CD8-positive, alpha-beta memory T cell (primary cell): Measurements from ENCODE around the gene ANKRD55. TPM values are rescaled to one million over a fixed set of nuclear protein-coding genes. Genes with fewer than 3 reads are reported as not detected.
"Not testable (repeated sequence)": the region's sequence is repeated elsewhere in the genome, so short reads cannot be mapped to it uniquely, and the experiment has no call there.

ENCODE experiments used
- CTCF ChIA-PET: fragments of 350-600 bp; sonication (Branson Sonifier 250); formaldehyde crosslinking; loops from one replicate; lab custom pipeline; 2021; ENCODE audit warnings: antibody characterized with exemption; lab: Charles Lee
- POLR2A ChIA-PET: fragments of 350-600 bp; sonication (Branson Sonifier 250); formaldehyde crosslinking; loops from one replicate; lab custom pipeline; 2021; ENCODE audit warnings: antibody characterized with exemption; lab: Charles Lee
- DNase-seq, 5 donors: peaks; one replicate each; pipeline versions ENCODE4 v3.0.0 to v3.0.0-alpha.2; 2020 to 2022; ENCODE audit warnings: mixed read lengths in 1 of 5
- H3K27ac ChIP-seq: one replicate; pipeline ENCODE4 v1.7.0; 2013; ENCODE audit warnings: low read depth, mild to moderate bottlenecking, low read length, moderate library complexity
- H3K27me3 ChIP-seq: 2 replicates; pipeline ENCODE4 v1.7.0; 2013; ENCODE audit warnings: low read length, mild to moderate bottlenecking; ENCODE audit not compliant: insufficient read depth, poor library complexity, severe bottlenecking
- H3K36me3 ChIP-seq: 2 replicates; pipeline ENCODE4 v1.7.0; 2013; ENCODE audit warnings: mild to moderate bottlenecking, low read length, moderate library complexity; ENCODE audit not compliant: insufficient read depth
- H3K4me1 ChIP-seq: 2 replicates; pipeline ENCODE4 v1.7.0; 2013; ENCODE audit warnings: mild to moderate bottlenecking, low read length, moderate library complexity; ENCODE audit not compliant: insufficient read depth
- H3K4me3 ChIP-seq: 2 replicates; pipeline ENCODE4 v1.7.0; 2013; ENCODE audit warnings: mild to moderate bottlenecking, low read length
- H3K9me3 ChIP-seq: 2 replicates; pipeline ENCODE4 v1.7.0; 2013; ENCODE audit warnings: mild to moderate bottlenecking, low read length
- H3K27ac Mint-ChIP-seq, 8 donors: one replicate each; pipeline ENCODE4 v1.8.0; 2020 to 2021; ENCODE audit warnings: mixed read lengths in 8 of 8, mild to moderate bottlenecking in 6 of 8, inconsistent platforms in 3 of 8, moderate library complexity in 3 of 8
- H3K27me3 Mint-ChIP-seq, 2 donors: one replicate each; pipeline ENCODE4 v1.8.0; 2020 to 2021; ENCODE audit warnings: mixed read lengths in 2 of 2, mild to moderate bottlenecking in 1 of 2, moderate library complexity in 1 of 2
- H3K36me3 Mint-ChIP-seq, 3 donors: one replicate each; pipeline ENCODE4 v1.8.0; 2020 to 2021; ENCODE audit warnings: mixed read lengths in 3 of 3, inconsistent platforms in 1 of 3, mild to moderate bottlenecking in 1 of 3
- H3K4me1 Mint-ChIP-seq, 3 donors: one replicate each; pipeline ENCODE4 v1.8.0; 2020 to 2021; ENCODE audit warnings: mixed read lengths in 3 of 3, inconsistent platforms in 1 of 3, mild to moderate bottlenecking in 1 of 3
- H3K4me3 Mint-ChIP-seq, 7 donors: one replicate each; pipeline ENCODE4 v1.8.0; 2020 to 2021; ENCODE audit warnings: mixed read lengths in 7 of 7, mild to moderate bottlenecking in 6 of 7, moderate library complexity in 4 of 7, inconsistent platforms in 2 of 7
- H3K9me3 Mint-ChIP-seq, 5 donors: one replicate each; pipeline ENCODE4 v1.8.0; 2020 to 2022; ENCODE audit warnings: mixed read lengths in 5 of 5, mild to moderate bottlenecking in 3 of 5, moderate library complexity in 2 of 5, inconsistent platforms in 1 of 5
- polyA plus RNA-seq: library from polyadenylated mRNA; unstranded; fragments of 300-500 nt; fragmentation: Illumina TruSeq; gene quantifications from one replicate; pipeline ENCODE4 v1.2.3, GENCODE V29; 2021
- total RNA-seq, 2 experiments: library from RNA; stranded (reverse); gene quantifications; one replicate each; pipeline ENCODE4 v1.2.3, GENCODE V29; 2021

Gene ANKRD55
- total and polyA plus RNA-seq, 3 experiments from 2014 or later: not detected

DNA sequence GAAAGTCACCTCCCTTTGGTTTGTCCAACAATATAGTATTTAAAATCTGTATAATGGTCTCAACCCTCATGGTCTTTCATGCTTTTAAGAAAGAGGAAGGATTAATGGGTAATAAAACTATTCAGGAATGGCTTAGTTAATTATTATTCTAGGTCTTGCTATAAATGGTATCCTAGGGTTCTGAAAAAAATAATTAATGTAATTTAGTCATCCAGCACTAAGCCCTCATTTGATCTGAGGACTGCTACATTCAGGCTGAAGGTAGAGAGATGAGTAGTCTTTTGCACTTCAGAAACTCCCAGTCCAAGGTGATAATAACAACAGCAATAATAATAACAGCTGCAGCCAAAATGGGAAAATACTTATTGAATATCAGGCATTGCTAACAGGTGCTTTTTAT, 2.6 kb downstream of the ANKRD55 start:
- H3K9me3 Mint-ChIP-seq: peaks cover 0 to 3% (median 0%) of the 10 kb centered on the region in 5 donors
- POLR2A ChIA-PET: no interaction called here
- H3K4me1 ChIP-seq: no peaks in the 10 kb centered on the region
- no peak for DNase-seq
- H3K4me3 ChIP-seq: no peak overlapping the region
- peaks cover 2 to 7% of the 10 kb centered on the region in 2 donors for H3K27me3 Mint-ChIP-seq
- no peak overlapping the region for H3K27ac Mint-ChIP-seq
- no peak overlapping the region for H3K4me3 Mint-ChIP-seq
- H3K4me1 Mint-ChIP-seq: peaks cover 5 to 13% (median 6%) of the 10 kb centered on the region in 3 donors
- CTCF ChIA-PET: no interaction called here
- no peaks in the 10 kb centered on the region for H3K36me3 Mint-ChIP-seq
- no peaks in the 10 kb centered on the region for H3K36me3 ChIP-seq
- no peaks in the 10 kb centered on the region for H3K9me3 ChIP-seq
- H3K27me3 ChIP-seq: no peaks in the 10 kb centered on the region
- H3K27ac ChIP-seq: no peak overlapping the region

DNA sequence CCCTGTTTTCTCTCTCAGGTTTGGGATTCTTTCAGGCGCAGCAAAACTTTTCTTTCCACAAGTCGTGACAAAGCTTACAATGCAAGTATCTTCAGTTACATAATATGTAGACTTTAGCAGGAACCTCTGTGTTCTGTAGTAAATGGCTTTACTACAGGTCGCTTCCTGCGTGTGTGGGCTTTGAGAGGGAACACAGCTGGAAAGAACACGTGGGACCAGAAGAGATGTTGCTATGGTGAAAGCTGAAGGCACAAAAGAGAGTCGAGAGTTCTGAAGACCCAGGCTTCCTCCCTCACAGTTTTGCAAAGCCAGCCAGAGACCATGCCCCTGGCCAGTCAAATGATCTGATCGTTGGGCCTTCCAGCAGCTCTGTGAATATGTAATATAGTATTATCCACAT, 4.0 kb downstream of the ANKRD55 start:
- CTCF ChIA-PET: no interaction called here
- H3K36me3 Mint-ChIP-seq: no peaks in the 10 kb centered on the region
- H3K4me1 Mint-ChIP-seq: peaks cover 5 to 25% (median 11%) of the 10 kb centered on the region in 3 donors
- POLR2A ChIA-PET: no interaction called here
- H3K4me1 ChIP-seq: no peaks in the 10 kb centered on the region
- no peaks in the 10 kb centered on the region for H3K9me3 ChIP-seq
- H3K27ac ChIP-seq: no peak overlapping the region
- no peaks in the 10 kb centered on the region for H3K27me3 ChIP-seq
- H3K36me3 ChIP-seq: no peaks in the 10 kb centered on the region
- no peak overlapping the region for H3K4me3 Mint-ChIP-seq
- H3K4me3 ChIP-seq: no peak overlapping the region
- no peak for DNase-seq
- peaks cover 0 to 6% (median 5%) of the 10 kb centered on the region in 5 donors for H3K9me3 Mint-ChIP-seq
- peak overlapping the region in 1 of 8 donors; percentile 43 for H3K27ac Mint-ChIP-seq
- H3K27me3 Mint-ChIP-seq: peaks cover under 1 to 7% of the 10 kb centered on the region in 2 donors

DNA sequence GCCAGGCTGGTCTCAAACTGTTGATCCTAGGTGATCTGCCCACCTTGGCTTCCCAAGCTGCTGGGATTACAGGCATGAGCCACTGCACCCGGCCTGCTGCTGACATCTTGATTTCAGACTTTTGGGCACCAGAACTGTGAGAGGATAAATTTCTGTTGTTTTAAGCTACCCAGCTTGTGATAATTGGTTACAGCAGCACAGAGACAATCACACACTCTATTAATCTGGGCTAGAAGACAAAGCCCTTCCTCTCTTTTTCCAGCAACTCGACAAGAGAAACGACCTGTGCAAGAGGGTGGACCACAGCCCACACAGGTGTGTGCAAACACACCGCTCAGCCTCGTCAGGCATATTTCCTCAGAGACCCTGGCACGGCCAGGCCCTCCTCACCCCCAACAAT, 4.5 kb downstream of the ANKRD55 start:
- DNase-seq: no peak
- POLR2A ChIA-PET: no interaction called here
- H3K36me3 ChIP-seq: no peaks in the 10 kb centered on the region
- no peaks in the 10 kb centered on the region for H3K4me1 ChIP-seq
- no peaks in the 10 kb centered on the region for H3K9me3 ChIP-seq
- no peak overlapping the region for H3K27ac Mint-ChIP-seq
- peaks cover 0 to 9% (median 6%) of the 10 kb centered on the region in 5 donors for H3K9me3 Mint-ChIP-seq
- no peaks in the 10 kb centered on the region for H3K27me3 ChIP-seq
- peaks cover 5 to 25% (median 11%) of the 10 kb centered on the region in 3 donors for H3K4me1 Mint-ChIP-seq
- H3K27ac ChIP-seq: no peak overlapping the region
- H3K4me3 Mint-ChIP-seq: no peak overlapping the region
- CTCF ChIA-PET: no interaction called here
- H3K4me3 ChIP-seq: no peak overlapping the region
- no peaks in the 10 kb centered on the region for H3K36me3 Mint-ChIP-seq
- peaks cover 0 to 7% of the 10 kb centered on the region in 2 donors for H3K27me3 Mint-ChIP-seq

- Histone ChIP-seq H3K4me3 (no peak overlapping the region), H3K4me1 (no peaks in the 10 kb centered on the region), H3K9me3 (no peaks in the 10 kb centered on the region), H3K27me3 (no peaks in the 10 kb centered on the region), H3K27ac (no peak overlapping the region), H3K36me3 (no peaks in the 10 kb centered on the region)
- no peaks in the 10 kb centered on the region for H3K36me3 Mint-ChIP-seq
- peaks cover 5 to 25% (median 11%) of the 10 kb centered on the region in 3 donors for H3K4me1 Mint-ChIP-seq
- peak overlapping the region in 1 of 8 donors; percentile 66 for H3K27ac Mint-ChIP-seq
- peaks cover 0 to 12% (median 8%) of the 10 kb centered on the region in 5 donors for H3K9me3 Mint-ChIP-seq
- H3K27me3 Mint-ChIP-seq: peaks cover 0 to 4% of the 10 kb centered on the region in 2 donors
- ChIA-PET CTCF (no interaction called here), POLR2A (no interaction called here)
- DNase-seq: no peak
- H3K4me3 Mint-ChIP-seq: no peak overlapping the region
These were observed 5.4 kb downstream of the ANKRD55 start for GRCh38 chr5:56227691-56228090.

DNA sequence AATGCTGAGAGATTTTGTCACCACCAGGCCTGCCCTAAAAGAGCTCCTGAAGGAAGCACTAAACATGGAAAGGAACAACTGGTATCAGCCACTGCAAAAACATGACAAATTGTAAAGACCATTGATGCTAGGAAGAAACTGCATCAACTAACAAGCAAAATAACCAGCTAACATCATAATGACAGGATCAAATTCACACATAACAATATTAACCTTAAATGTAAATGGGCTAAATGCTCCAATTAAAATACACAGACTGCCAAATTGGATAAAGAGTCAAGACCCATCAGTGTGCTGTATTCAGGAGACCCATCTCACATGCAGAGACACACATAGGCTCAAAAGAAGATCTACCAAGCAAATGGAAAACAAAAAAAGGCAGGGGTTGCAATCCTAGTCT, 9.8 kb downstream of the ANKRD55 start:
- H3K4me3 ChIP-seq, H3K4me3 Mint-ChIP-seq, CTCF ChIA-PET, H3K27ac ChIP-seq, H3K4me1 ChIP-seq, POLR2A ChIA-PET, DNase-seq, H3K27ac Mint-ChIP-seq, H3K27me3 Mint-ChIP-seq, H3K9me3 ChIP-seq, H3K27me3 ChIP-seq, H3K36me3 ChIP-seq: not testable (repeated sequence)
- Mint-ChIP-seq H3K4me1 (peaks cover 15 to 47% (median 17%) of the 10 kb centered on the region in 3 donors), H3K36me3 (peaks cover 0 to 14% (median 2%) of the 10 kb centered on the region in 3 donors), H3K9me3 (peaks cover 0 to 27% (median 25%) of the 10 kb centered on the region in 5 donors)

DNA sequence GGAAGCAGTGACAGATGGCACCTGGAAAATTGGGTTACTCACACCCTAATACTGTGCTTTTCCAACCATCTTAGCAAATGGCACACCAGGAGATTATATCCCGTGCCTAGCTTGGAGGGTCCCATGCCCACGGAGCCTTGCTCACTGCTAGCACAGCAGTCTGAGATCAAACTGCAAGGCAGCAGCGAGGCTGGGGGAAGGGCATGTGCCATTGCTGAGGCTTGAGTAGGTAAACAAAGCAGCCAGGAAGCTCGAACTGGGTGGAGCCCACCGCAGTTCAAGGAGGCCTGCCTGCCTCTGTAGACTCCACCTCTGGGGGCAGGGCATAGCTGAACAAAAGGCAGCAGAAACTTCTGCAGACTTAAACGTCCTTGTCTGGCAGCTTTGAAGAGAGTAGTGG, 11.5 kb downstream of the ANKRD55 start:
- H3K27ac Mint-ChIP-seq, H3K4me3 Mint-ChIP-seq, DNase-seq, H3K27ac ChIP-seq, H3K9me3 ChIP-seq, POLR2A ChIA-PET, CTCF ChIA-PET, H3K27me3 ChIP-seq, H3K36me3 ChIP-seq, H3K4me1 ChIP-seq, H3K4me3 ChIP-seq: not testable (repeated sequence)
- Mint-ChIP-seq H3K36me3 (peaks cover 2 to 16% (median 2%) of the 10 kb centered on the region in 3 donors), H3K27me3 (peaks cover 10 to 18% of the 10 kb centered on the region in 2 donors), H3K4me1 (peaks cover 15 to 45% (median 15%) of the 10 kb centered on the region in 3 donors), H3K9me3 (peaks cover 6 to 32% (median 27%) of the 10 kb centered on the region in 5 donors)

- no peaks in the 10 kb centered on the region for H3K4me1 ChIP-seq
- H3K9me3 Mint-ChIP-seq: peaks cover 4 to 26% (median 18%) of the 10 kb centered on the region in 5 donors
- H3K27ac ChIP-seq: no peak overlapping the region
- no peaks in the 10 kb centered on the region for H3K9me3 ChIP-seq
- H3K4me3 Mint-ChIP-seq: no peak overlapping the region
- peaks cover 0 to 6% (median 0%) of the 10 kb centered on the region in 3 donors for H3K4me1 Mint-ChIP-seq
- H3K27ac Mint-ChIP-seq: no peak overlapping the region
- DNase-seq: no peak
- ChIA-PET CTCF (no interaction called here), POLR2A (no interaction called here)
- peaks cover 6 to 28% of the 10 kb centered on the region in 2 donors for H3K27me3 Mint-ChIP-seq
- peaks cover 0 to 10% (median 2%) of the 10 kb centered on the region in 3 donors for H3K36me3 Mint-ChIP-seq
- no peak overlapping the region for H3K4me3 ChIP-seq
- no peaks in the 10 kb centered on the region for H3K36me3 ChIP-seq
- no peaks in the 10 kb centered on the region for H3K27me3 ChIP-seq
These were observed 17.9 kb downstream of the ANKRD55 start for GRCh38 chr5:56215019-56215830.

- H3K27me3 ChIP-seq, H3K4me3 Mint-ChIP-seq, POLR2A ChIA-PET, H3K4me1 ChIP-seq, H3K4me3 ChIP-seq, H3K4me1 Mint-ChIP-seq, CTCF ChIA-PET, DNase-seq, H3K9me3 ChIP-seq, H3K27ac ChIP-seq, H3K36me3 ChIP-seq, H3K36me3 Mint-ChIP-seq, H3K27ac Mint-ChIP-seq: not testable (repeated sequence)
- Mint-ChIP-seq H3K9me3 (peaks cover 4 to 22% (median 13%) of the 10 kb centered on the region in 5 donors), H3K27me3 (peaks cover 9 to 22% of the 10 kb centered on the region in 2 donors)
These were observed 19.1 kb downstream of the ANKRD55 start for GRCh38 chr5:56213886-56214535.
